B cell (primary cell): ENCODE data around the gene CSTF1.

Experiments used
- EZH2 ChIP-seq: IDR thresholded peaks from 2 replicates; pipeline ENCODE4 v1.6.1; 2012; ENCODE audit warnings: borderline replicate concordance, low read depth, mild to moderate bottlenecking, moderate library complexity, low read length; ENCODE audit not compliant: insufficient read depth, poor library complexity, severe bottlenecking
- TF ChIP-seq, protein P1 (sequence below): fragments of 200-600 bp; IDR thresholded peaks from one replicate; pipeline ENCODE4 v1.8.0; 2022; ENCODE audit warnings: antibody characterized with exemption, mild to moderate bottlenecking

GRCh38 chr20:56359212-56360132 lies 33.0 kb upstream of the CSTF1 start:
- TF ChIP-seq, protein P1, sequence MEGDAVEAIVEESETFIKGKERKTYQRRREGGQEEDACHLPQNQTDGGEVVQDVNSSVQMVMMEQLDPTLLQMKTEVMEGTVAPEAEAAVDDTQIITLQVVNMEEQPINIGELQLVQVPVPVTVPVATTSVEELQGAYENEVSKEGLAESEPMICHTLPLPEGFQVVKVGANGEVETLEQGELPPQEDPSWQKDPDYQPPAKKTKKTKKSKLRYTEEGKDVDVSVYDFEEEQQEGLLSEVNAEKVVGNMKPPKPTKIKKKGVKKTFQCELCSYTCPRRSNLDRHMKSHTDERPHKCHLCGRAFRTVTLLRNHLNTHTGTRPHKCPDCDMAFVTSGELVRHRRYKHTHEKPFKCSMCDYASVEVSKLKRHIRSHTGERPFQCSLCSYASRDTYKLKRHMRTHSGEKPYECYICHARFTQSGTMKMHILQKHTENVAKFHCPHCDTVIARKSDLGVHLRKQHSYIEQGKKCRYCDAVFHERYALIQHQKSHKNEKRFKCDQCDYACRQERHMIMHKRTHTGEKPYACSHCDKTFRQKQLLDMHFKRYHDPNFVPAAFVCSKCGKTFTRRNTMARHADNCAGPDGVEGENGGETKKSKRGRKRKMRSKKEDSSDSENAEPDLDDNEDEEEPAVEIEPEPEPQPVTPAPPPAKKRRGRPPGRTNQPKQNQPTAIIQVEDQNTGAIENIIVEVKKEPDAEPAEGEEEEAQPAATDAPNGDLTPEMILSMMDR = no peak
- TF ChIP-seq EZH2 = no peak
